Measurements from ENCODE around the gene ABCC4. TPM values are rescaled to one million over a fixed set of nuclear protein-coding genes. Genes with fewer than 3 reads are reported as not detected.
"Not testable (repeated sequence)": the region's sequence is repeated elsewhere in the genome, so short reads cannot be mapped to it uniquely, and the experiment has no call there.

Gene ABCC4
- total RNA-seq, 1 donor from 2014 or later, result 4.9 TPM

- Histone ChIP-seq H3K27ac (replicated peaks) (peak overlapping the region; percentile 48), H3K4me3 (no peak overlapping the region), H3K36me3 (no peaks in the 10 kb centered on the region), H3K9me3 (replicated peaks) (no peaks in the 10 kb centered on the region), H3K4me1 (peaks cover 47% of the 10 kb centered on the region), H3K27me3 (ENCODE audit: low read depth) (no peaks in the 10 kb centered on the region)
- DNase-seq, result peak; percentile 42
- intact Hi-C loops (cut with micrococcal nuclease), result loop anchor here (10.0 kb wide), 1 partner anchor 88 kb away; no protein-coding TSS in a partner anchor
- TF ChIP-seq, protein P1, sequence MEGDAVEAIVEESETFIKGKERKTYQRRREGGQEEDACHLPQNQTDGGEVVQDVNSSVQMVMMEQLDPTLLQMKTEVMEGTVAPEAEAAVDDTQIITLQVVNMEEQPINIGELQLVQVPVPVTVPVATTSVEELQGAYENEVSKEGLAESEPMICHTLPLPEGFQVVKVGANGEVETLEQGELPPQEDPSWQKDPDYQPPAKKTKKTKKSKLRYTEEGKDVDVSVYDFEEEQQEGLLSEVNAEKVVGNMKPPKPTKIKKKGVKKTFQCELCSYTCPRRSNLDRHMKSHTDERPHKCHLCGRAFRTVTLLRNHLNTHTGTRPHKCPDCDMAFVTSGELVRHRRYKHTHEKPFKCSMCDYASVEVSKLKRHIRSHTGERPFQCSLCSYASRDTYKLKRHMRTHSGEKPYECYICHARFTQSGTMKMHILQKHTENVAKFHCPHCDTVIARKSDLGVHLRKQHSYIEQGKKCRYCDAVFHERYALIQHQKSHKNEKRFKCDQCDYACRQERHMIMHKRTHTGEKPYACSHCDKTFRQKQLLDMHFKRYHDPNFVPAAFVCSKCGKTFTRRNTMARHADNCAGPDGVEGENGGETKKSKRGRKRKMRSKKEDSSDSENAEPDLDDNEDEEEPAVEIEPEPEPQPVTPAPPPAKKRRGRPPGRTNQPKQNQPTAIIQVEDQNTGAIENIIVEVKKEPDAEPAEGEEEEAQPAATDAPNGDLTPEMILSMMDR (IDR thresholded peaks at IDR 0.05; ENCODE audit: borderline replicate concordance), result peak; percentile 72
Measured at GRCh38 chr13:95296326-95296925, 4.8 kb downstream of the ABCC4 start.

- intact Hi-C loops (cut with micrococcal nuclease), result loop anchor here (10.0 kb wide), 1 partner anchor 90 kb away; no protein-coding TSS in a partner anchor
- DNase-seq, result no peak
Measured at GRCh38 chr13:95295026-95295425, 6.2 kb downstream of the ABCC4 start.

DNA sequence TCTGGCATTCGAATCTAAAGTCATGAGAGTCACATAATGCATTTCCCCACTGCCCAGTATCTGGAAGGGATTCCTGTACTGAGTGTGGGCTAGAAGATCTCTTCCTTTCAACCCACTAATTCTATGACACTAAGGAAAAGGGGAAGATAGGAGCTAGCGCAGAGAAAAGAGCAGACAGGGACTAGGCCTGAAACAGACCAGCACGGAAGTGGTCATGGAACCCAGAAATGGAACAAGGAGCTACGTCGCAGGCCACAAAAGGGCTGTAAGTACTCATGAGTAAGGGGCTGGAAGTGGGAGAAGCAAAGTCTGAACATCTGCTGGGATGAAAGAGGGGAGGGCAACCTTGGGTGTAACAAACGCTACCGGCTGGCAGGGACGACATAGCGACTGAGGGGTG is 8.6 kb downstream of the ABCC4 start:
- TF ChIP-seq, protein P1 (IDR thresholded peaks at IDR 0.05; ENCODE audit: borderline replicate concordance), result no peak
- Histone ChIP-seq H3K27ac (replicated peaks) (no peak overlapping the region), H3K9me3 (replicated peaks) (no peaks in the 10 kb centered on the region), H3K27me3 (ENCODE audit: low read depth) (no peaks in the 10 kb centered on the region), H3K4me3 (no peak overlapping the region), H3K36me3 (no peaks in the 10 kb centered on the region), H3K4me1 (peaks cover 30% of the 10 kb centered on the region)
- intact Hi-C loops (cut with micrococcal nuclease), result loop anchor here (10.0 kb wide), 1 partner anchor 92 kb away; no protein-coding TSS in a partner anchor
- DNase-seq, result no peak

More at GRCh38 chr13:95295026-95295425, 6.2 kb downstream of the ABCC4 start:
- Histone ChIP-seq H3K4me3 (no peak overlapping the region), H3K9me3 (replicated peaks) (no peaks in the 10 kb centered on the region), H3K27me3 (ENCODE audit: low read depth) (no peaks in the 10 kb centered on the region), H3K27ac (replicated peaks) (no peak overlapping the region), H3K4me1 (peaks cover 36% of the 10 kb centered on the region), H3K36me3 (no peaks in the 10 kb centered on the region)
- TF ChIP-seq, protein P1 (IDR thresholded peaks at IDR 0.05; ENCODE audit: borderline replicate concordance), result no peak

DNA sequence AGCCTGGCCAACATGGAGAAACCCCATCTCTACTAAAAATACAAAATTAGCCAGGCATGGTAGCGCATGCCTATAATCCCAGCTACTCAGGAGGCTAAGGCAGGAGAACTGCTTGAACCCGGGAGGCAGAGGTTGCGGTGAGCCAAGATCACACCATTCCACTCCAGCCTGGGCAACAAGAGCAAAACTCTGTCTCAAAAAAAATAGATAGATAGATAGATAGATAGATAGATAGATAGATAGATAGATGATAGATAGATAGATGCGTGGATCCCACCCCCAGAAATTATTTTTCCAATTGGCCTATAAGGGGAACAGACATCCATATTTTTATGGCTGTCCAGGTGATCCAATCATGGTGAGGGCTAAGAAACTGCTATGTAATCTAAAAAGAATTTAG is 11.3 kb downstream of the ABCC4 start:
- intact Hi-C loops (cut with micrococcal nuclease), result loop anchor here (10.0 kb wide), 1 partner anchor 95 kb away; no protein-coding TSS in a partner anchor
- H3K4me3 ChIP-seq; H3K36me3 ChIP-seq; H3K9me3 ChIP-seq (replicated peaks); DNase-seq; H3K27ac ChIP-seq (replicated peaks); H3K27me3 ChIP-seq (ENCODE audit: low read depth): not testable (repeated sequence)
- H3K4me1 ChIP-seq, result peaks cover 40% of the 10 kb centered on the region

DNA sequence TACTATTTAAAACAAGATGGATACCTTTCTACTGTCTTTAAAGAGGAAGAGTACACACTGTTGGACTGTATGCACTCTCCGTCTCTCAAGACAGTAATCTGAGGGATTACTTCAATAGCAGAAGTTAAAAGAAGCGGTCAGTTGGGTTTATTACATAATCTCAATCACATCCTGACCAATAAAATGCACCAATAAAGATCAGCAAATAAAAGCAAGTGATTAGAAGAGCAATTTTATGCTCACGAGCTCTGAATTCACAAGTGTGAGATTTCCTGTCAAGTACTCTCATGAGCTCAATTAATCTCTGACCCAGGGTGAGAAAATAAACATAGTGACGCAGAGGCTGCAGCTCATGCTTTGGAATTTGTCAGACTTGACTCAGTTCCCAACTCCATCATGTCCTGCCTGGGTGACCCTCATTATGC is 12.2 kb downstream of the ABCC4 start:
- Histone ChIP-seq H3K4me3 (no peak overlapping the region), H3K27ac (replicated peaks) (peak overlapping the region; percentile 28), H3K9me3 (replicated peaks) (no peaks in the 10 kb centered on the region), H3K36me3 (no peaks in the 10 kb centered on the region), H3K27me3 (ENCODE audit: low read depth) (no peaks in the 10 kb centered on the region), H3K4me1 (peaks cover 46% of the 10 kb centered on the region)
- no peak for DNase-seq
- intact Hi-C loops (cut with micrococcal nuclease), result no loop called here
- TF ChIP-seq, protein P1 (IDR thresholded peaks at IDR 0.05; ENCODE audit: borderline replicate concordance), result no peak

- peaks cover 68% of the 10 kb centered on the region for H3K4me1 ChIP-seq
- DNase-seq, result no peak
- intact Hi-C loops (cut with micrococcal nuclease), result no loop called here
- H3K9me3 ChIP-seq (replicated peaks), result no peaks in the 10 kb centered on the region
- TF ChIP-seq, protein P1 (IDR thresholded peaks at IDR 0.05; ENCODE audit: borderline replicate concordance), result no peak
- H3K27me3 ChIP-seq (ENCODE audit: low read depth), result no peaks in the 10 kb centered on the region
- H3K36me3 ChIP-seq, result no peaks in the 10 kb centered on the region
- H3K4me3 ChIP-seq, result no peak overlapping the region
- no peak overlapping the region for H3K27ac ChIP-seq (replicated peaks)
Measured at GRCh38 chr13:95284436-95284835, 16.8 kb downstream of the ABCC4 start.
